Measurements from ENCODE around the gene ZNF79. TPM values are rescaled to one million over a fixed set of nuclear protein-coding genes. Genes with fewer than 3 reads are reported as not detected.

ZNF79 gene
- total RNA-seq (2011; cell fraction: chromatin; rRNA removed; ENCODE audit: low replicate concordance), result 23.5 and 37.2 TPM in 2 replicates
- 21.8 and 28.7 TPM in 2 replicates for total RNA-seq (2011; cell fraction: nucleolus; rRNA removed)
- total RNA-seq (2011; cell fraction: nucleoplasm; rRNA removed), result 13.2 and 19.8 TPM in 2 replicates
- 6.0 and 6.6 TPM in 2 replicates for total RNA-seq (2014; rRNA removed)
- 5.3 and 5.6 TPM in 2 replicates for total RNA-seq (2014; rRNA removed; fragmentation: Illumina TruSeq; extraction: Trizol)
- 6.3 and 7.0 TPM in 2 replicates for total RNA-seq (2015; rRNA removed; fragmentation: Illumina TruSeq; extraction: Trizol)
- total RNA-seq (2021), result 6.3 and 6.4 TPM in 2 replicates
- polyA plus RNA-seq (2011; rRNA removed), result 2.7 and 3.4 TPM in 2 replicates
- polyA plus RNA-seq (2011; cell fraction: cytosol; rRNA removed), result 2.5 and 2.8 TPM in 2 replicates
- polyA plus RNA-seq (2011; cell fraction: nucleus; rRNA removed), result 3.9 and 4.7 TPM in 2 replicates
- 3.0 and 3.1 TPM in 2 replicates for polyA plus RNA-seq (2012)
- 4.1 and 4.3 TPM in 2 replicates for polyA plus RNA-seq (2014; fragmentation: Illumina TruSeq; extraction: Trizol)
- under 1 TPM; 0.62 to 0.70 TPM for polyA plus RNA-seq (2014; fragmentation: Nextera tagmentation; extraction: Ambion mirVana)
- polyA plus RNA-seq (2014; rRNA removed), result 3.7 and 5.1 TPM in 2 replicates
- 13.0 and 14.1 TPM in 2 replicates for polyA minus RNA-seq (2011; rRNA and poly(A)+ RNA removed)
- 5.1 and 5.7 TPM in 2 replicates for polyA minus RNA-seq (2011; cell fraction: cytosol; rRNA and poly(A)+ RNA removed)
- 9.2 and 10.7 TPM in 2 replicates for polyA minus RNA-seq (2011; cell fraction: nucleus; rRNA and poly(A)+ RNA removed)
- Bru-seq, nascent RNA, result percentile 75 among the genes with signal in this experiment
- BruChase-seq, experiment 1, labeled RNA remaining after a 2-hour chase, result percentile 73 among the genes with signal in this experiment
- BruChase-seq, experiment 2, labeled RNA remaining after a 6-hour chase, result percentile 66 among the genes with signal in this experiment
- long read RNA-seq, experiment 1, partial matches to known transcripts, result 0 of 7 reads
- long read RNA-seq, experiment 1, other reads (novel, unspliced or antisense), result 3 of 7 reads
- long read RNA-seq, experiment 2, partial matches to known transcripts, result 0 of 2 reads
- long read RNA-seq, experiment 2, other reads (novel, unspliced or antisense), result 1 of 2 reads
- long read RNA-seq, experiment 3, partial matches to known transcripts, result 0 of 7 reads
- long read RNA-seq, experiment 3, other reads (novel, unspliced or antisense), result 2 of 7 reads

DNA sequence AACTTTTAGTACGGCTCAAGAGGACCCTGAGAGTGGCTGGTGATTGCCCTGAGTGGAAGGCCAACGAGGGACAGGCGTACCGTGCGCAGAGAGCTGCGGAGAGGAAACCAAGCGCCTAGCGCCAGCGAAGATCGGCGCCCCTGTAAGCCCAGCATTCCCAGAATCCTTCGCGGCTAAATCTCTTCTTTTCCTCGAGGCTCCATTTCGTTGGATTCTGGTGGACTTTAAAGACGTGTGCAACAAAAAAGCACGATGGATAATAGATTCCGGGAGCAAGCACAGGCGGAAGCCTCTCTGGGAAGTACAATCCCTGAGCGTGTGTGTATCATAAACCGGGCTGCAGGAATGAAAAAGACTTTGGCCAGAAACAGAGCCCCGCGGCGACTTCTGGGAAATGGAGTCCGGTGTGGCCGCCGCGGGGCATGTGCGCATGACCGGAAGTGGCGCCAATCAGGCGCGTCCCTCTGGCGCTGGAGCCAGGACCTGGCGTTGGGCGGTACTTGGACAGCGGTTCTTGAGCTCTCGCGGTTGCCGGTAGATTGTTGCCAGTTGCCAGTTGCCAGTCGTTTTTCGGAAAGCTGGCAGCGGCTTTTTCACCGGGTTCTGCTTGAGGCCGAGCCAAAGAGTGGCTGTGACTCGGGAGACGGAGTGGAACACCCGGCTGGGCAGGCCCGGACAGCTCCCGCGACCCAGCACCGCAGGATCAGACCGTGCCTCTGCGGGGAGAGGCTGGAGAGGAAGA, at the start of gene ZNF79:
Gene ZNF79 (plus strand): TSS at position 449 of the 742 bp plus-strand sequence. CDS start 406 bp downstream, outside the sequence.
- BruUV-seq (replicated peaks), result no TSS peak
- Histone ChIP-seq H3K4me1 (replicated peaks in 1 of 2; ENCODE audit: control insufficient read depth in 2 of 2, insufficient read depth in 2 of 2, low read length in 2 of 2) (peaks cover 32 to 33% of the 10 kb centered on the region in 2 experiments), H3K79me2 (ENCODE audit: control insufficient read depth, insufficient read depth, low read length) (peaks cover 49% of the 10 kb centered on the region)
- TF ChIP-seq MNT (conservative IDR thresholded peaks at IDR 0.05) (peak; percentile 81 to 88), TBP (optimal IDR thresholded peaks at IDR 0.05; ENCODE audit: low read depth, low read length) (peak; percentile 97), EHMT2 (IDR thresholded peaks at IDR 0.05) (0 out of 2 replicates have a peak, but pooled peaks have one; percentile 42), TEAD2 (tag; IDR thresholded peaks at IDR 0.05) (no peak)

More for the DNA sequence above, at the start of gene ZNF79:
- intact Hi-C loops (cut with micrococcal nuclease) (loop anchor here (10.0 kb wide), 1 partner anchor 199 kb away; no protein-coding TSS in a partner anchor), in situ Hi-C loops (cut with MboI) (no loop called here)
- WGBS (ENCODE audit: insufficient coverage, low coverage, missing lambda C conversion rate), result 1% methylated on average over 54 of the region's 54 CpGs
- peak; percentile 93 to 96 (median 94) for DNase-seq (ENCODE audit: extremely low read depth in 1 of 4, low spot score in 3 of 4)
- H3K9me1 ChIP-seq (ENCODE audit: control insufficient read depth, insufficient read depth, low read length), result no peaks in the 10 kb centered on the region
- peak; percentile 89 for FAIRE-seq
- peak; percentile 90 for ATAC-seq
- H3K36me3 ChIP-seq (ENCODE audit: control insufficient read depth, insufficient read depth, low read length), result peaks cover 14% of the 10 kb centered on the region
- 0 out of 2 replicates have a peak, but pooled peaks cover under 1% of the 10 kb centered on the region for H4K20me1 ChIP-seq (replicated peaks; ENCODE audit: control insufficient read depth, insufficient read depth, low read length)
- H3K9ac ChIP-seq (ENCODE audit: insufficient read depth in 1 of 2, low read depth in 2 of 2, low read length in 2 of 2), result peak within 1 kb of the TSS; percentile 84 to 96
- CTCF ChIA-PET (ENCODE audit: low intra/inter-chr PET ratio), result interaction anchor here (0.6 kb wide), 1 partner anchor 49 kb away, joined by 4 read pairs; no protein-coding TSS in a partner anchor
- H3K4me3 ChIP-seq, result peak within 1 kb of the TSS; percentile 87
- H2AFZ ChIP-seq (ENCODE audit: low read depth, low read length), result peak within 1 kb of the TSS; percentile 94
- POLR2A ChIA-PET, result interaction anchor here (0.5 to 2.5 kb wide), 16 partner anchors 9 to 538 kb away, joined by 3 to 30 read pairs (median 4); partner anchors contain the start of genes LRSAM1, RPL12 and SLC2A8
- peak within 1 kb of the TSS; percentile 81 for H3K27ac ChIP-seq (ENCODE audit: extremely low read depth, low read depth, low read length)
- H3K9me3 ChIP-seq (replicated peaks; ENCODE audit: control insufficient read depth, insufficient read depth, low read depth, low read length), result no peaks in the 10 kb centered on the region
- peak within 1 kb of the TSS; percentile 97 for H3K4me2 ChIP-seq (ENCODE audit: insufficient read depth, low read length)
- H3K27me3 ChIP-seq (ENCODE audit: control insufficient read depth in 2 of 2, insufficient read depth in 2 of 2, low read length in 2 of 2), result no peaks in the 10 kb centered on the region
